Left ventricle myocardium superior (tissue), 1 donor: ENCODE measurements around the gene TSPO. TPM values are rescaled to one million over a fixed set of nuclear protein-coding genes. Genes with fewer than 3 reads are reported as not detected.
"Not testable (repeated sequence)": the region's sequence is repeated elsewhere in the genome, so short reads cannot be mapped to it uniquely, and the experiment has no call there.

Experiments
- ATAC-seq: fragments of 200-7000 bp; cut with Tn5 transposase; one replicate; pipeline ENCODE4 v1.9.1; 2020; ENCODE audit warnings: mild to moderate bottlenecking, moderate library complexity
- DNase-seq: peaks from one replicate; pipeline ENCODE4 v3.0.0-alpha.2; 2020
- intact Hi-C: fragments of 100-400 bp; cut with micrococcal nuclease; formaldehyde crosslinking; loops from one replicate; pipeline ENCODE4 v1.11.0; 2022
- long read RNA-seq: library from polyadenylated mRNA; unstranded; transcript quantifications from one replicate; pipeline ENCODE4 v2.0.0, GENCODE V29; 2021
- total RNA-seq: library from RNA; stranded (reverse); fragmentation: NEBNext Ultra II Directional; extraction: Animal tissue kit (Norgen Biotek cat#: 25700); gene quantifications from one replicate; pipeline ENCODE4 v1.2.1, GENCODE V29; 2021
- donor health status: DM: no; HTN: yes; CAD: no; lungs with severe emphysema.

The TSPO gene
- total RNA-seq, result 119 TPM
- long read RNA-seq, transcript TSPO-202 (4 exons, 881 nt), result major isoform, 143 of 200 reads
- long read RNA-seq, partial matches to known transcripts, result 50 of 200 reads
- long read RNA-seq, other reads (novel, unspliced or antisense), result 6 of 200 reads

DNA sequence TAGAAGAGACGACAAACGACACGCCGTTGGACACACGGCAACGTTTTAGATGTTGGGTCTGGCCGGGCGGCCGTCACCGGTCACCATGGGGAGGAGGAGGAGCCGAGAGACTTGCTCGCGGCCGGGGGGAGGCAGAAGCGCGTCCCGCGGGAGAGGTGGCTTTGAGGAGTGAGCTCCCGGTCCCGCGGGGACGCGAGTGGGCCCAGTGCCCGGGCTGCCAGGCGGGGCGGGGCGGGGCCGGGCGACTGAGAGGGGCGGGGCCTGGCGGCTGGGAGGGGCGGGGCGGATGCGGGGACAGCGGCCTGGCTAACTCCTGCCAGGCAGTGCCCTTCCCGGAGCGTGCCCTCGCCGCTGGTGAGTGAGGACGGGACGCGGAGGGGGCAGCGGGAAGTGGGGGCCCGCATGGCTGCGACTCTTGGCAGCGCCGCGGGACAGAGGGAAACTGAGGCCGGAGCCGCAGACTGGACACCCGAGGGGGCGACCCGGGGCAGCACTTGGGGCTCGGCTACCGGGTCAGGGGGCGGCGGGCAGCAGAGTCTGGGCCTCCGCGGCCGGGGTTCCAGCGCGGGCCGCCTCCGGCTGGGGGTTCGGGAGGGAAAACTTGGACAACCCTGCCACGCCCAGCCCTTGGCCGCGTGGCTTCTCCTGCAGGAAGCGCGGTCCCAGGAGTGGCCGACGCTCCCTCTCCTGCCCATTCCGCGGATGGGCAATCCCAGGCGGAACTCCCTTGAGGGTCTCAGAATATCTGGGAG, at the start of gene TSPO:
Gene TSPO (plus strand): TSS at position 309 of the 752 bp plus-strand sequence. CDS start 7,680 bp downstream, outside the sequence.
- intact Hi-C loops, result no loop called here
- peak; percentile 91 for DNase-seq
- peak; percentile 88 for ATAC-seq

DNA sequence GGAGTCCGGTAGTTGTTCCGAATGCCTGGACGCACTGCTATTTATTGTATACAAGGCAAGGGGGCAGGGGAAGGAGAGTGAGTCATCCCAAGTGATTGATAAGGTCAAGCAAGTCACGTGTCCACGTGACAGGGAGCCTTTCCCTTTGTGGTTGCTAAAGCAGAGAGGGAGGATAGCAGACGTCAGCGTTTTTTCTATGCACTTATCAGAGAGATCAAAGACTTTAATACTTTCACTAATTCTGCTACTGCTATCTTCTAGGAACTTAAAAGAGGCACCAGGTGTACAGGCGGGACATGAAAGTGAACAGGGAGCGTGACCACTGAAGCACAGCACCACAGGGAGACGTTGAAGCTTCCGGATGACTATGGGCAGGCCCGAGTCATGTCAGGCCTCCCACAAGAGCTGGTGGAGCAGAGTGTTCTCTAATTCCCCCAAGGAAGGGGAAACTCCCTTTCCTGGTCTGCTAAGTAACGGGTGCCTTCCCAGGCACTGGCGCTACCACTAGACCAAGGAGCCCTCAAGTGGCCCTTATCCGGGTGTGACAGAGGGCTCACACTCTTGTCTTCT, 47.2 kb upstream of the TSPO start:
- intact Hi-C loops, DNase-seq, ATAC-seq: not testable (repeated sequence)

DNA sequence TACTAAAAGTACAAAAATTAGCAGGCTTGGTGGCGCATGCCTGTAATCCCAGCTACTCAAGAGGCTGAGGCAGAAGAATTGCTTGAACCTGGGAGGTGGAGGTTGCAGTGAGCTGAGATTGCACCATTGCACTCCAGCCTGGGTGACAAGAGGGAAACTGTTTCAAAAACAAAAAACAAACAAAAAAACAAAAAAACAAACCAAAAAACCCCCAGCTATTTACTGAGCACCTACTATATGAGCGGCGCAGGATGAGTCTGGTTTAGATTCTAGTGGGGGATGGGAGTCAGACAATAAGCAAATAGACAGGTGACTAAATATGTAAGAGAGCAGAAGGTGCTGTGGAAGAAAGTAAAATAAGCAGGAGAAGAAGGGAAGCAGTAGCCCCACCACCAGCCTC, 46.4 kb upstream of the TSPO start:
- intact Hi-C loops, DNase-seq, ATAC-seq: not testable (repeated sequence)

DNA sequence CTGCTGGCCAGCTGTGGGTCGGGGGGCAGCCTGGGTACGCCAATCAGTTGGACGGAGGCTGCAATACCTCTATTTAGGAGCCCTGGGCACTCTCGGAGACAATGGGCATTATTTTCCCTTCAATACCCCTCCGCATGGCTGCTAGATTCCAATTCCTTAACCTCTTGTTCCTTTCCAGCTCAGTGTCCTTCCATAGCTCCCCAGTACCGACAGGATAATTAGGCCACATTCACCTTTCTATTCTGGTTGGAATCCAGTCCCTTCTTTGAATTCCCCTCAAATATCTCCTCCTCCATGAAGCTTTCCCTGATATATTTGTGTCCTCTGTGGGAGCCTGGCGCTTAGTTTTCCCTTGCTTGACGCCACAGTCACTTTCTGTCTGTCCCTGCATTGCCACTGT, 45.1 kb upstream of the TSPO start:
- intact Hi-C loops, result no loop called here

DNA sequence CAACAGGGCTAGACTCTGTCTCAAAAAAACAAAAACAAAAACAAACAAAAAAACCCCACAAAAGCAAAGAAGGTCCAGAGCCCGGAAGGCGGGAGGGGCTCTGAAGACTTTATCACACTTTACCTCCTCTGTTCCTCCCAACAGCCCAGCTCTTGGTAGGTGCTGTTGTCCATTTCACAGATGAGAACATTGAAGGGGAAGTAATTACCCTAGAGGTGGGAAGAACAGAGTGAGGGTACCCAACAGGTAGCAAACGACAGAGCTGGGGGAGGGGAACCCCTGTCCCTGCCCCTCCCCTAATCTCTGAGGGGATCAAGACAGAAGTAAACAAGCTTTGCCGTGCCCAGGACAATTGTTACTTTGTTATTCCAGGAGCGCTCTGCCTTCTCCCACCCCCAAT, 41.8 kb upstream of the TSPO start:
- intact Hi-C loops, result no loop called here
- ATAC-seq (no peak), DNase-seq (no peak)

More for the DNA sequence above, 45.1 kb upstream of the TSPO start:
- DNase-seq (no peak), ATAC-seq (no peak)

DNA sequence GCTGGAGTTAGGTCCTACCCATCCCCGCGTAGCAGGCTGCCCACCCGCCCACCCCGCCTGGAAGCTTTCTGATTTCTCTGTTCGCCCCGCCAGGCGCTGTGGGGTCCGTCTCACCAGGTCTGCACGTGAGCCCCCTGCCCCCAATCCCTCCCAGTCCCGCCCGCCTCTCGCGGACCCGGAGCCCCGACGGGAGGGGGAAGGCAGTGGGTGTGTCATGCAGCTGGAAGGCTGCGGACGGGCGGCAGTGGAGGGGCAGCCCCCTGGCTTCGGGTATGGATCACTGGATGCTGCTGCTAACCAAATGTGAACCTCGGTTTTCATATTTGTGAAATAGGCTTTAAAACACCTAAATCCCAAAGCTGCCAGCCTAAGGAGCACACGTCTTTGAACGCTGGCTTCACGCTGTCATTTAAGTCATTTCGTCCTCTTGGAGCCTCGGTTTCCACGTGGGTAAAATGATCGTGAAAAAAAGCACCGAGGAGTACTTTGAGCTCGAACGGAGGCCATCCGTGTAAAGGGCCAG, 41.4 kb upstream of the TSPO start:
- ATAC-seq (no peak), DNase-seq (no peak)
- intact Hi-C loops, result no loop called here

DNA sequence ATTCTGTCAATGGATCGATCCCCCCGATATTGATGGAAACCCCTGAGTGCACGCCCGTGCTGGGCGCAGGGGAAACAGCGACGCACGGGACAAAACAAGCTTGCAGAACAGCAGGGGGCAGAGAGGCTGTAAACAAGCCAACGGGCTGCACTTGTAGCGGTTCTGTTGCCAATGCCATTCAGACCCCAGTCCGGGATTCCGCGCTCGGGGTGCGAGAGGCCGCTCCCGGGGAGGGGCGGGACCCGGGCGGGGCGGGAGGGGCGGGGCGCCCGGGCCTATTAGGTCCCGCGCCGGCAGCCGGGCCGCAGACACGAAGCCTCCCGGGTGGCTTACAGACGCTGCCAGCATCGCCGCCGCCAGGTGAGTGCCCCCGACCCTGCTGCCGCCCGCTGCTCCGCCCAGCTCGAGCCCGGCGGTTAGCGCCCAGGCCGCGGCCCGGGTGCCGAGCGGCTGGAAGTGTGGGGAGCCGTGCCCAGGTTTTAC, 40.9 kb upstream of the TSPO start, which contains the start of gene BIK:
Gene BIK (plus strand): TSS at position 307 of the 483 bp plus-strand sequence. CDS start 13,273 bp downstream, outside the sequence.
- intact Hi-C loops, result no loop called here
- DNase-seq (peak; percentile 62), ATAC-seq (peak; percentile 77)

DNA sequence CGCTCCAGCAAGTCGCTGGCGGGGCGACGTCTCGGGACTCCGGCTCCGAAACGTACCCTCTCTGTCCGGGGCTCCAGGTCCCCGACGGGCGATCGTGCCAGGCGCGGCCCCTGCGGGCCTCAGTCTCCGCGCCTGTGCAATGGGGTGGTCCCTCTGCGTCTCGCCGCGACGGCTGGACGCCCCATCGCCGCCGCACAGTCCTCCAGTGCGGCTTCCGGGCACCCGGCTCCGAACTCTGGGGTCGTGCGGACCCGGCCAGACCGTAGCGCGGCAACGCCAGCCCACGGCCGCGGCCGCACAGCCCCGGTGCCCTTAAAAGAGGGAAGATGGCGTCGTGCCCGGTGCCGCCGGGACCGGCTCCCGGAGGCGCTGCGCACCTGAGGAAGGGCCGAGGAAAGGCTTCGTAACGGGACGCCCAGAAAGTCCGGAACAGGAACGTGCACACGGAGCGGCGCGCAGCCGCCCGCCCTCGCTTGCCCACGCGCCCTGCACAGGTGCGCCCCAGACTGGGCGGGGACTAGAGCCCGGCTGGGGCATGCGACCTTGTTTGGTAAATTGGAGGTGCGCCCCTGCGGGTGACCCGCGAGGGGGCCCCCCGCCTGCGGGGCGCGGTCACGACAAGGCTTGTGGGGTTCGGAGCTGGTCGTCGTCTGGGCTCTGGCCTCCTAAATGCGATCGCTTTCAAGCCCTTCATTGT, 40.3 kb upstream of the TSPO start:
- ATAC-seq (peak; percentile 71), DNase-seq (peak; percentile 55)
- intact Hi-C loops, result no loop called here

DNA sequence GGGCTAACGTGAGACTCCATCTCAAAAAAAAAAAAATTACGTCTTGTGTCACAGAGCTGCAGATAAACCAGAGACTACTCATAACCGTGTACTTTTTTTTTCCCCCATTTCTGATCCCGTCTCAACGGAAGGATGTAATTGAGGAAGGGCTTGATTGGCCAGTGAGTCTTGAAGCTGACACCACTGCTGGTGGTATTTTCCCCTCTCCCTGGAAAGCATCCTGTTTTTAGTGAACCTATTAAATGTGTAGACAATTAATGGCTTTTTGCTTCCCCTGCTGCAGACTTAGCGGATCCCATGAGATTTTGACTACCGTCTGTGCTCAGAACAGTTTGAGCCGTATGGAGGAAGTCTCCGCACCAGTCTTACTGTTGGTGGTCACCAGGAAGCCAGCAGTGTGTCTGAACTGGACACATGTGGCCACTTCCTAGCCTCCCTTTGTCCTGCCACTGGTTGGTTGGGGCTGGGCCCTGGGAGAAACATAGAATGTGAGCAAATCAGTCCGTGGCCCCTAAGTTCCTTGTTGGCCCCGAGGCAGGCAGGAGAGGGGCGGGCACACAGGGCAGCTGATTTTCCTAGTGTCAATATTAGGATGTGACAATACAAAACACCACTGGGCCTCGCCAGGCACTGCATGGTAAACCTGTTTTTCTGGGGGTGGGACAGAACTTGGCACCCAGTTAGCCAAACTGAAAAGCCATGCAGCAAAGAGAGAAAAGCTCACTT, 37.7 kb upstream of the TSPO start:
- no peak for ATAC-seq
- no peak for DNase-seq
- intact Hi-C loops, result no loop called here

DNA sequence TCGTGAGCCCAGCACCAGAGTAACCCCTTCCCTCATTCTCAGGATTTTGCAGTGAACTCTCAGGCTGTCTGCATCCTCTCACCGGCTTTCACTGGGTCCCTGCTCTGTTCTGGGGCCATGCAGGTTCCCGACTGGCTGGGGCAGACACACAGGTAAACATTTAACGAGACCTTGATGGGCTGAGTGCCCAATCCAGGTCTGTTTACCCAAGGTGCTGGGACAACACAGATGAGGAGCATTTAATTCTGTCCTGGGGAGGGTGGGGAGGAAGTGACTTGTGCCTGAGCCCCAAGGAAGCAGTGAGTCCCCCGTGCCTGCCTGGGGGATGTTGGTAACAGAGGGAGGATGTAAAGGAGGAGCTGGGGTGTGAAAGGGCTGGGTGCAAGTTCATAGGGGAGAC, 36.4 kb upstream of the TSPO start:
- no peak for ATAC-seq
- intact Hi-C loops, result no loop called here
- DNase-seq, result no peak

DNA sequence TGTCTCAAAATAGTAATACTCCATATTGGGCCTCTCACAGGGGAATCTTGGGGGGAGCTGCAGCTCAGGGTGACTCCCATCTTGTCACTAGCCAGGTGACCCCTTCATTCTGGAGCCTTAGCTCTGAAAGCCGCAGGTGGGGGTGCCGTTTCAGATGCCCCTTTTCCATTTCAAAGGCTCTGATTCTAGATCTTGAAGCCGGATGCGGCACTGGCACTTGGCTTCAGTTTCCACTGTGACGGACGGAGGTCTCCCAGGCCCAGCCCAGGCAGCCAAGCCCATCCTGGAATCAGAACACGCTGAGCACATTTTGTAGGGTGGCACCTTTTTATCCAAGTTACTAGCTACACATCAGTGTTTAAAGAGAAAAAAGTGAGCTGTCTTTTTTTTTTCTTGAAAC, 34.4 kb upstream of the TSPO start:
- intact Hi-C loops, result no loop called here
- no peak for DNase-seq
- ATAC-seq, result no peak

DNA sequence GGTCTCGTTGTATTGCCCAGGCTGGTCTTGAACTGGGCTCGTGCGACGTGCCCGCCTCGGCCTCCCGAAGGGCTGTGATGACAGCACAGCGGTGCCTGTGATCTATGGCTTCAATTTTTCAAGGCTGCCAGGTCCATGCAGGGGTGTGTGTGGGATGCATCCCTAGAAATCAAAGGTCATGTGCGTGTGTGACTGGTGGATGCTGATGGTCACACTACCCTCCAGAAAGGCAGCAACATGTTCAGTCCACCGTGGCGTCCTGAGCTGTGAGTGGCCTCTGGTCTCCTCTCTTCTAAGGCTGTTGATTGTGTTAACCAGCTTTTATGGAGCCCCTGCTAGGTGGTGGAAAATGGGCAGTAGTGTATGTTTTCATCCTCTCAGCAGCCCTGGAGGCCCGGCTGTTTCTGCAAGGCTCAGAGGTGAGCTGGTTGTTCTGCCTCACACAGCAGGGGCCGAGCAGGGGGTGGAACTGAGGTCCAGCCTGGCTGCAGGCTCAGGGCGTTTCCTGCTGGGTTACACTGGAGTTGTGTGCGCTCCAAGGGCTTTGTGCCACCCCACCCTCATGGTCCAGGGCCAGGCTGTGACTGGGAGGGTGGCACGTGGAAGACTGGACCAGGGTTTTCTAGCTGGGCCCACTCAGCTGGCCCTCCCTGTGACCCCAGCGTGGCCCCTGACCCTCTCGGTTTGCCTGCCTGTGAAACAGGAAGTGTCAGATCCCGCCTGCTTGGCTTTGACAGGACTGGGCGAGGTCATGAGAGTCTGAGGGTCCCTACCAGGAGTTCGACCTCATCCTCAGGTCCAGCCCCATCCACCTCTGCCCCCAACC, 33.1 kb upstream of the TSPO start:
- intact Hi-C loops, result no loop called here
- DNase-seq (no peak), ATAC-seq (no peak)

DNA sequence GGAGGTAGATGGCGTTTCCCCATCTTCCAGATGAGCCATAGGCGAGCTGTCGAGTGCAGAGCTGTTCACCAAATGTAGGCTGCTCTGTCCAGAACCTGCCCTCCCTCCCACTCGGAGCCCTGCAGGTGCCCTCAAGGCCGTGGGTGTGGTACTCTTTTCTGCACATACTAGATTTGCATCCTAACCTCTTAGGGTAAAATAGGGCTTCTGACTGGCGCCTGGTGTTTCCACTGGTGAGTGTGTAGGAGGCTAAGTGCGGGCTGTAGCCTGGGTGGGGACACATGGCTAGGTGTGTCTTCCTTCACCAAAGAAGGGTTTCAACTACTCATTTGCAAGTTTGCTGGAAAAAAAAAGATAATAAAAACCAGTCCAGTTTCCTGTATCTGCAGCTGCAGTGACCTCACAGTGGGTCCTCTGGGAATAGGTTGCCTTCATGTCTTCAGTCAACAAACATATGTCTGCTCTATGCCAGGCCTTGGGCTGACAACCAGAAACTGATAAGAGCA, 32.4 kb upstream of the TSPO start:
- DNase-seq (no peak), ATAC-seq (no peak)
- intact Hi-C loops, result no loop called here

DNA sequence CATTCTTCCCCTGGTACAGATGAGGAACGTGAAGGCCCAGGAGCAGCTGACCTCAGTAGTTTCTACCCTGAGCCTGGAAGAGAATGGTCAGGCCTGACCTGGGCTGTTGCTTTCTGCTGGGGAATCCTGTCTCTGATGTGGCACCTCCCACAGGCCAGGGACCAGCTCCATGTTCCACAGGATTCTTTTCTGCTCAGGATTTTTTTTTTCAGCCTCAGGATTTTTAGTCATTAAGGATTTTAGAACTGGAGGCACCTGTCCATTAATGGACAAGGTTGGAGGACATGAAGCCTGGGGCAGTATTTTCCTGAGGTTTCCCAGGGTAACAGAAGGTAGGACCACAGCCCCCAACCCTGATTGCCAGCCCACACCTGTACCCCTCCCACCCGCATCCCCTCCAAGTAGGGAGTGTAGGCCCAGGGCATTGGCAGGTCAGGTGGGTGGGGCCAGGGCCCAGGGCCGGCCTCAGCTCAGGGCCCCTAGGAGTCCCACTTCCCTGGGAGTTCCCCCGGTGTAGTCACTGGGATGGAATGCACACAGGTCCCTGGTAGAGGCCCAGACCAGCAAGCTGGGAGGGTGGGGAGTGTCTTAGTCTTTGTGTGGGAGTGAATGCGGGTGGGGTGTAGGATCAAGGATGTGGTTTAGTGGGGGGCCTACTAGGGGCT, 24.7 kb upstream of the TSPO start:
- ATAC-seq (no peak), DNase-seq (no peak)
- intact Hi-C loops, result no loop called here

DNA sequence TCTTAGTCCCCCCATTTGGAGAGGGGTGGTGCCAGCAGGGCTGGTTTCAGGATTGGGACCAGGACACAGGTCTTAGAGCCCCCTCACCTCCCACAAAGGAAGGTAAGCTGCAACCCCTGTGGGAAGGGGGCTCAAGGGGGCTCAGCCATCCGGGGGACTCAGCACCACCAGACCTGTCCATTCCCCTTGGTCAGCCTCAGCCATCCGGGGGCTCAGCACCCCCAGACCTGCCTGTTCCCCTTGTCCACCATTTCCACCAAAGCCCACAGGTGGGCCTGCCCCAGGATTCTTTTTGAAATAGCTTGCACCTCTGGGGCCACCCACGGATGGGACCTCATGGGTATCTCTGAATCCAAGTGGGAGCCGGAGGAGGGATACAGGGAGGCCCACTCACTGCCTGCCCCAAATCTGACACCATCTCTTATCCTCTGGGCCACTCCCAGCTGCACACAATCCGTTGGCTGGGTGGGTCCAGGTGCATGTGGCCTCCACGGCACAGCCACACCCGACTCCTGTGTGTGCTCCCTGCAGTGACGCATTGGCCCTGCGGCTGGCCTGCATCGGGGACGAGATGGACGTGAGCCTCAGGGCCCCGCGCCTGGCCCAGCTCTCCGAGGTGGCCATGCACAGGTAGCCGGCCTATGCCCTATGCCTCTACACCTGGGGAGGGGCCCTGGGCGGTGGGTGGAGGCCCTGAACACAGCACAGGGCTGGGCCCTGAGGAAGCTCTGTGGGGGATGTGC, 24.0 kb upstream of the TSPO start:
- ATAC-seq, result no peak
- DNase-seq, result no peak
- intact Hi-C loops, result no loop called here

DNA sequence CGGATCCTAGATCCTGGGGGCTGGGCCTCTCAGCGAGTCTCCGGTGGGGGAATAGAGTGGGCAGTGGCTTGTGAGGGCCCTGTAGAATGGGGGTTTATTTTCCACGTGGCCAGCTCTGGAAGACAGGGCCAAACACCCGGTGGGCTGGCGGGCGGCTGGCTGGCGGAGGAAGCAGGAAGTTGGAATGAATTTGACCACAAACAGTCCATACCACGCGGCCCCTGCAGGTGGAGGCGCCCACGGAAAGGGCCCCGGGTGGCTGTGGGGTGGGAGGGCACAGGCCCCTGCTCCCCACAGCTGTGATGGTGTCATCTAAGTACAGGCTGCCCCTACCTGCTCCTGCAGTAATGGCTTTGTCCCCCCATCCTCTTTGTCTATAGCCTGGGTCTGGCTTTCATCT, 23.2 kb upstream of the TSPO start:
- DNase-seq (no peak), ATAC-seq (no peak)
- intact Hi-C loops, result no loop called here

DNA sequence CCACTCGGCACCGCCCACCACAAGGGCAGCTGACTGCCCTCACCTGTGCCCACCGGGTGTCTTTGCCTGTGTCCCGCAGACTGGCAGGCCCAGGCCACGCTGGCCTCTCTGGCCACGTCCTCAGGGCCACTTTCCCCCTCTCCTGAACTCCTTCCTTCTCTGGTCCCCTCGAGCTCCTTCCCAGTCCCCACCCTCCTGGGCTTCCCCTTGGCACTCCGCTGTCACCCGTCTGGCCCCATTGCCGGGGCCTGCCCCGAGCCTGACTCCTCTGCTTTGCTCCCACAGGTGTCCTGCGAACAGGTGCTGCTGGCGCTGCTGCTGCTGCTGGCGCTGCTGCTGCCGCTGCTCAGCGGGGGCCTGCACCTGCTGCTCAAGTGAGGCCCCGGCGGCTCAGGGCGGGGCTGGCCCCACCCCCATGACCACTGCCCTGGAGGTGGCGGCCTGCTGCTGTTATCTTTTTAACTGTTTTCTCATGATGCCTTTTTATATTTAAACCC, 22.4 kb upstream of the TSPO start:
- no peak for DNase-seq
- intact Hi-C loops, result no loop called here
- no peak for ATAC-seq
